Measurements from ENCODE around the gene KDM1A. TPM values are rescaled to one million over a fixed set of nuclear protein-coding genes. Genes with fewer than 3 reads are reported as not detected.

Gene KDM1A
- total RNA-seq, 1 experiment from 2014 or later: 204 TPM

DNA sequence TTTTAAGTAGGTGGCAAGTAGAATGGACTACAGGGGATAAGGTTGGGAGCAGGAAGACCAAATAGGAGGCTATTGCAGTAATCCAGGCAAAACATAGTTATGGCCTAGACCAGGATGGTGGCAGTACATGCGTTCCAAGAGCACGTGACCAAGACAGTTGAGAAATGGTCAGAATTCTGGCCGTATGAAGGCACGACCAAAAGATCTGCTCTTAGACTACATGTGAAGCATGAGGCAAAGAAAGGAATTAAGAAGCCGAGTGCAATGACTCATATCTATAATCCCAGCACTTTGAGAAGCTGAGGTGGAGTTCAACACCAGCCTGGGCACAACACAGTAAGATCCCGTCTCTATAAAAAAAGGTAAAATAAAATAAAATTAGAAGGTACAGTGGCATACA lies 78.0 kb downstream of the KDM1A start:
- Histone ChIP-seq H3T11ph (ENCODE audit: low read length) (no peak overlapping the region), H3K23me2 (ENCODE audit: insufficient read length, low read depth, low read length, poor library complexity, severe bottlenecking) (no peaks in the 10 kb centered on the region), H2BK20ac (ENCODE audit: low read depth, low read length, poor library complexity, severe bottlenecking) (no peak overlapping the region), H2BK12ac (ENCODE audit: insufficient read length, low read depth, low read length) (no peak overlapping the region), H4K91ac (ENCODE audit: insufficient read length, low read depth, low read length) (no peak overlapping the region), H3K4ac (ENCODE audit: low read depth, low read length) (no peak overlapping the region), H2BK120ac (ENCODE audit: low read depth, low read length, poor library complexity, severe bottlenecking) (no peak overlapping the region), H3K79me1 (ENCODE audit: insufficient read depth, low read depth, low read length, poor library complexity, severe bottlenecking) (peaks cover 3% of the 10 kb centered on the region), H3K4me2 (ENCODE audit: insufficient read depth, insufficient read length, low read length) (no peak overlapping the region), H2BK5ac (ENCODE audit: insufficient read length, low read length) (no peak overlapping the region), H3K79me2 (ENCODE audit: insufficient read depth, low read length) (no peaks in the 10 kb centered on the region; the same call in 1 of the 2 replicates), H3K27me3 (ENCODE audit: insufficient read depth, low read length) (no peaks in the 10 kb centered on the region), H2AFZ (ENCODE audit: low read length) (no peak overlapping the region), H3K9ac (ENCODE audit: extremely low read depth, insufficient read length, low read length) (no peak overlapping the region), H3K4me1 (ENCODE audit: insufficient read depth, low read length) (peaks cover 10% of the 10 kb centered on the region; the same call in 1 of the 2 replicates), H3K9me3 (ENCODE audit: control insufficient read depth, low read depth, low read length) (no peaks in the 10 kb centered on the region), H4K8ac (replicated peaks; ENCODE audit: insufficient read length, low read depth, low read length) (no peak overlapping the region), H3K23ac (ENCODE audit: insufficient read length, low read depth, low read length) (no peak overlapping the region), H3K14ac (ENCODE audit: insufficient read depth, low read length) (no peak overlapping the region), H4K20me1 (ENCODE audit: control insufficient read depth, insufficient read depth, insufficient read length) (no peaks in the 10 kb centered on the region), H3K56ac (ENCODE audit: insufficient read length, low read depth, low read length) (no peak overlapping the region), H2BK15ac (ENCODE audit: low read depth, low read length) (no peak overlapping the region), H4K5ac (ENCODE audit: insufficient read length, low read depth, low read length) (no peak overlapping the region), H2AK5ac (ENCODE audit: insufficient read length, low read length) (no peak overlapping the region), H3K27ac (ENCODE audit: insufficient read length, low read depth, low read length) (no peak overlapping the region), H3K18ac (ENCODE audit: insufficient read length, low read depth, low read length) (no peak overlapping the region)
- TF ChIP-seq, protein P1, sequence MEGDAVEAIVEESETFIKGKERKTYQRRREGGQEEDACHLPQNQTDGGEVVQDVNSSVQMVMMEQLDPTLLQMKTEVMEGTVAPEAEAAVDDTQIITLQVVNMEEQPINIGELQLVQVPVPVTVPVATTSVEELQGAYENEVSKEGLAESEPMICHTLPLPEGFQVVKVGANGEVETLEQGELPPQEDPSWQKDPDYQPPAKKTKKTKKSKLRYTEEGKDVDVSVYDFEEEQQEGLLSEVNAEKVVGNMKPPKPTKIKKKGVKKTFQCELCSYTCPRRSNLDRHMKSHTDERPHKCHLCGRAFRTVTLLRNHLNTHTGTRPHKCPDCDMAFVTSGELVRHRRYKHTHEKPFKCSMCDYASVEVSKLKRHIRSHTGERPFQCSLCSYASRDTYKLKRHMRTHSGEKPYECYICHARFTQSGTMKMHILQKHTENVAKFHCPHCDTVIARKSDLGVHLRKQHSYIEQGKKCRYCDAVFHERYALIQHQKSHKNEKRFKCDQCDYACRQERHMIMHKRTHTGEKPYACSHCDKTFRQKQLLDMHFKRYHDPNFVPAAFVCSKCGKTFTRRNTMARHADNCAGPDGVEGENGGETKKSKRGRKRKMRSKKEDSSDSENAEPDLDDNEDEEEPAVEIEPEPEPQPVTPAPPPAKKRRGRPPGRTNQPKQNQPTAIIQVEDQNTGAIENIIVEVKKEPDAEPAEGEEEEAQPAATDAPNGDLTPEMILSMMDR (conservative IDR thresholded peaks at IDR 0.05): no peak
- Mint-ChIP-seq H3K27me3 (ENCODE audit: low read depth) (no peaks in the 10 kb centered on the region), H3K27ac (no peak overlapping the region), H3K4me3 (no peak overlapping the region), H3K36me3 (ENCODE audit: insufficient read depth in 1 of 3, low read depth in 3 of 3) (peaks cover 11 to 30% (median 29%) of the 10 kb centered on the region in 3 experiments), H3K9me3 (no peaks in the 10 kb centered on the region), H3K4me1 (peaks cover 10 to 22% of the 10 kb centered on the region in 2 experiments)
- no peak for DNase-seq
- no CpG with 5 or more reads among the region's 6 CpGs for WGBS (ENCODE audit: extremely low coverage, insufficient read length, low lambda C conversion rate)

Measured in H9 (cell line).